ENCODE data around the gene C9orf57. TPM values are rescaled to one million over a fixed set of nuclear protein-coding genes. Genes with fewer than 3 reads are reported as not detected.
"Not testable (repeated sequence)": the region's sequence is repeated elsewhere in the genome, so short reads cannot be mapped to it uniquely, and the experiment has no call there.

Gene C9orf57
- total RNA-seq, 4 donors from 2014 or later = not detected

DNA sequence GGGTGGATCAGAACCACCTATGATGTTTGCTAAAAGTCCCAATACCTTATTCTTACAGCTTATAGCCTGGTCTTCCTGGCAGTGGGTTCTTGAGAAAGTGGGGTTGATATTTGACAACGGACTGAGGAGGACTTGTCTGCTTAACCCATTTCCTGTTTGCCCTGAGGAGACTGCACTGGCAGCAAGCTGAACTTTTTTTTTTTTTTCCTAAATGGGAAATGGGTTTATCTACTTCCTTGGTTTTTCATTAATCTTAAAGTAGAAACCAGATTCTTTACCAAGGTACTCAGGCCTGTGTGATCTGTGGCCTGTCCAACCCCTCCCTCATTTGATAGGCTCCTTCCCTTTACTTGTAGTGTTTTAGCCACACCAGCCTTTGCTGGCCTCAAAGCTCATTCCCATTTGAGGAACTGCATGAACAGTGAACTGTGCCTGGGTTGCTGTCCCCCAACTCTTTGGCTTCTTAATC is 47.1 kb downstream of the C9orf57 start:
- intact Hi-C loops (cut with DNase I; ENCODE audit: low total_unique reads) = no loop called here
- H3K4me3 ChIP-seq (ENCODE audit: low read depth, poor library complexity, severe bottlenecking) = no peak overlapping the region
- DNase-seq (ENCODE audit: low spot score in 2 of 2) = no peak
- WGBS, 2 donors = 0 to 14% methylated on average over 1 of the region's 1 CpG
- no peak for TF ChIP-seq POLR2A (IDR thresholded peaks at IDR 0.05)
- TF ChIP-seq, protein P1, sequence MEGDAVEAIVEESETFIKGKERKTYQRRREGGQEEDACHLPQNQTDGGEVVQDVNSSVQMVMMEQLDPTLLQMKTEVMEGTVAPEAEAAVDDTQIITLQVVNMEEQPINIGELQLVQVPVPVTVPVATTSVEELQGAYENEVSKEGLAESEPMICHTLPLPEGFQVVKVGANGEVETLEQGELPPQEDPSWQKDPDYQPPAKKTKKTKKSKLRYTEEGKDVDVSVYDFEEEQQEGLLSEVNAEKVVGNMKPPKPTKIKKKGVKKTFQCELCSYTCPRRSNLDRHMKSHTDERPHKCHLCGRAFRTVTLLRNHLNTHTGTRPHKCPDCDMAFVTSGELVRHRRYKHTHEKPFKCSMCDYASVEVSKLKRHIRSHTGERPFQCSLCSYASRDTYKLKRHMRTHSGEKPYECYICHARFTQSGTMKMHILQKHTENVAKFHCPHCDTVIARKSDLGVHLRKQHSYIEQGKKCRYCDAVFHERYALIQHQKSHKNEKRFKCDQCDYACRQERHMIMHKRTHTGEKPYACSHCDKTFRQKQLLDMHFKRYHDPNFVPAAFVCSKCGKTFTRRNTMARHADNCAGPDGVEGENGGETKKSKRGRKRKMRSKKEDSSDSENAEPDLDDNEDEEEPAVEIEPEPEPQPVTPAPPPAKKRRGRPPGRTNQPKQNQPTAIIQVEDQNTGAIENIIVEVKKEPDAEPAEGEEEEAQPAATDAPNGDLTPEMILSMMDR (IDR thresholded peaks at IDR 0.05) = no peak

DNA sequence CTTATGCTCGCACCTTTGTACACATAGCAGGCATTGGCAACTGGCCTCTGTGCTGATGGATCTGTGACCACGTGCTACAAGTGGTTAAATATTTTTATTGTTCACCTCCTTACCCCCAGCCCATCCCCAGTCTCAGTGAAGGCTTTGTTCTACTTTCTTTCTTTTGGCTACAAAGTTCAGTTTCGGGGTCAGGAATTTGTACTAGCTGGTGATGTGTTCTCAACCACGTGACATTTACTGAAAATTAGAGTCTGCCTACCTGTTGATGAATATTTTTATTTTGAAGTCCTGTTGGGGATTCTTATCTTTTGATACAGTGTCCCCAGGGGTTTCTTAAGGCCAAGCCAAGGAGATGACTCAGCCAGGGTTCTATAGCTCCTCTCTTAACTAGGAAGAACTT is 47.8 kb downstream of the C9orf57 start:
- 82 to 84% methylated on average over 4 of the region's 4 CpGs for WGBS, 2 donors
- DNase-seq (ENCODE audit: low spot score in 2 of 2) = no peak
- intact Hi-C loops (cut with DNase I; ENCODE audit: low total_unique reads) = no loop called here
- H3K4me3 ChIP-seq (ENCODE audit: low read depth, poor library complexity, severe bottlenecking) = no peak overlapping the region
- no peak for TF ChIP-seq POLR2A (IDR thresholded peaks at IDR 0.05)
- TF ChIP-seq, protein P1 (IDR thresholded peaks at IDR 0.05) = no peak

DNA sequence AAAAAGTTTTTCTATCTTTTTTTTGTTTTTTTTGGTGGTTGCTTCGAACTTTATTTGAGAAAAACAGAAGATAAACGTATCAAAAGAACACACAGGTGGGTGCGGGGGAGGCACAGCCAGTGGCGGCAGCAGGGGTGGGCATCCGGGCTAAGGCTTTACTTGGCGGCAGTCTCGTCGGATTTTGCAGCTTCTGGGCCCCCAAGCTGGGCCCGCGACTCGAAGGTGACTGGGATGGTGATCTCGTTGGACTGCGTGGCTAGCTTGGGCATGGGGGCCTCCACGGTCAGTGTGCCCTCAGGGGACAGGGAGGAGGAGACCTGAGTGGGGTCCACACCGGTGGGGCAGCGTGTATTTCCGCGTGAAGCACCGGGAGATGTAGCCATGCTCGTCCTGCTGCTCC is 52.7 kb downstream of the C9orf57 start:
- DNase-seq (ENCODE audit: low spot score in 2 of 2) = not testable (repeated sequence)

DNA sequence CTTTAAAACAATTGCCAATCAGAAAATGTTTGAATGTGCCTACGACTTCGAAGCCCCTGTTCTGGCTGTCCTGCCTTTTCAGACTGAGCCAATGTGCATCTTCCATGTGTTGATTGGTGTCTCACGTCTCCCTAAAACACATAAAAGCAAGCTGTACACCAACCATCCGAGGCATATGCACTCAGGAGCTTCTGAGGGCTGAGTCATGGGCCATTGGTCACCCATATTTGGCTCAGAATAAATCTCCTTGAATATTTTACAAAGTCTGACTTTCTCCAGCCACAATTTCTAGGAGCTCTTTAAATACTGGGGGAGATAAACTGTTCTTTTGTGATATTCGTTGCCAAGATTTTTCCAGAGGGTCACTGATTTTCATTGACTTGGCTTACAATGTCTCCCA is 53.9 kb downstream of the C9orf57 start:
- no peak overlapping the region for H3K4me3 ChIP-seq (ENCODE audit: low read depth, poor library complexity, severe bottlenecking)
- DNase-seq (ENCODE audit: low spot score in 2 of 2) = no peak
- intact Hi-C loops (cut with DNase I; ENCODE audit: low total_unique reads) = no loop called here
- 70 to 76% methylated on average over 5 of the region's 5 CpGs for WGBS, 2 donors
- TF ChIP-seq POLR2A (IDR thresholded peaks at IDR 0.05) = no peak
- TF ChIP-seq, protein P1 (IDR thresholded peaks at IDR 0.05) = no peak

More for the DNA sequence above, 52.7 kb downstream of the C9orf57 start:
- H3K4me3 ChIP-seq (ENCODE audit: low read depth, poor library complexity, severe bottlenecking); intact Hi-C loops (cut with DNase I; ENCODE audit: low total_unique reads): not testable (repeated sequence)
- 85 to 91% methylated on average over 19 to 20 of the region's 20 CpGs for WGBS, 2 donors

DNA sequence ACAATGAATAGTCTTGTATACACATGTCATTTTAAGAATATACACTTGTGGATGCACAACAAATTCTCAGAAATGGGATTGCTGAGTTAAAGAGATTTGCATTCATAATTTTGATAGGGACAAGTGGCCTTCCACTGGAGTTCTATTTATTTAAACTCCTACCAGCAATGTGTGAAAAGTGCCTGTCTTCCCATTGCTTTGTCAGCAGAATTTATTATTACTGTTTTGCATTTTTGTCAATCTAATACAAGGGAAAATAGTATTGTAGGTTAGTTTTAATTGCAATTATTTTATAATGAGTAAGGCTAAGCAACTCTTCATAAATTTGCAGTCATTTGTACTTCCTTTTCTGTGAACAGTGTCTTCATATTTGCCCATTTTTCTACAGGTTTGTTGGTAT is 55.0 kb downstream of the C9orf57 start:
- intact Hi-C loops (cut with DNase I; ENCODE audit: low total_unique reads) = no loop called here
- DNase-seq (ENCODE audit: low spot score in 2 of 2) = no peak
- no peak for TF ChIP-seq POLR2A (IDR thresholded peaks at IDR 0.05)
- TF ChIP-seq, protein P1 (IDR thresholded peaks at IDR 0.05) = no peak
- H3K4me3 ChIP-seq (ENCODE audit: low read depth, poor library complexity, severe bottlenecking) = no peak overlapping the region

Other genes starting within 250 kb of the C9orf57 start
- gene ABHD17B, start 149.4 kb downstream of the C9orf57 start, total RNA-seq = 10 to 100 TPM; 36.8 to 44.1 (median 40.1) TPM
- 10 to 100 TPM in 3 of 4 donors, 1 to 10 TPM in 1; 7.9 to 17.3 (median 11.5) TPM for gene C9orf85, start 149.0 kb downstream of the C9orf57 start, total RNA-seq
- gene GDA, start 88.8 kb upstream of the C9orf57 start, total RNA-seq = 1 to 10 TPM in 2 of 4 donors, under 1 TPM in 1, not detected in 1; 0.46 to 2.0 (median 1.3) TPM

All from lower leg skin (tissue), 4 donors.